T47D (cell line): Measurements from ENCODE around the gene MCTP2.
A peak's percentile ranks its signal among the peaks of the same experiment; 100 is the strongest.

Experiments
- DNase-seq, 2 experiments: peaks; one replicate each; pipeline versions ENCODE4 v3.0.0 to v3.0.0-alpha.2; 2011 to 2012; ENCODE audit warnings: low read depth in 1 of 2, low spot score in 1 of 2
- JUND ChIP-seq: IDR thresholded peaks from 2 replicates; pipeline ENCODE4 v1.6.1; 2012; ENCODE audit warnings: low read depth
- in situ Hi-C: cut with HindIII; loops from 2 replicates; pipeline ENCODE4 v1.10.0; 2016; ENCODE audit warnings: low sequenced_read_pairs, low pct_unique_long_range_greater_than_20kb

MCTP2 gene

DNA sequence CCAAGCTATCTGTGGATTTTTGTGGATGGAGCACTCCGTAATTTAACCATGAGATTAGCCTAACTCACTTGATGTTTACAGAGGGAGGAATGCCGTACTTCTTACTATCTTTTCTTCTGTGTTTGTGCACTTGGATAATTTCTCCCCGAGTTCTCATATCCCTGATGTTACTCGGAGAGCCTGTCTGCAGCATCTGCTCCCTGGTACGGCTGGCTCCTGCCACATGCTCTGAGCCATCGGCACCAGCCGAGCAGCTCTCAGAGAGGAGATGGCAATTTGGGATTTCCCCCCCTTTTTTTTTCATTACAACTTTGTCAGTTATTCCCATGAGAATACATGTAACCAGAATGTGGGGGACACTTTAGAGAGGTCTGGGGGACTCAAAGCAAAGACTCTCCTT lies 155.0 kb downstream of the MCTP2 start:
- no peak for DNase-seq
- in situ Hi-C loops, result no loop called here
- TF ChIP-seq JUND, result no peak

DNA sequence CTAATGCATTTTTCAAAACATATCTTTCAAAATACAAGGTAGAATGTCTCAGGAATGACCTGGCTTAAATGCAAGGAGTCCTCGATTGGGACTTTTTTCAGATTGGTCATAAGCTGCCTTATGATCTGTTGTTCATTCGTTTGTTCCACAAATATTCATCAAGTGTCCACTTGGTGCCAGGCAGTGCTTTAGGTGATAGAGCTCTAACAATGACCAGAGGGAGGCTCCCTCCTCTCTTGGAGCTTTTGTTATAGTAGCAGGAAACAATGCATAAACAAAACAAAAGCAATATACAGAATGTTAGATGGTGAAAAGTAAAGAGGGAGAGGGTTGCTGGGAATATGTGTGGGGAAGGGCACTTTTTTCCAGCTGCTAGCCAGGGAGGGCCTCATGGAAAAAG lies 156.1 kb downstream of the MCTP2 start:
- no peak for TF ChIP-seq JUND
- DNase-seq, result no peak
- in situ Hi-C loops, result no loop called here

DNA sequence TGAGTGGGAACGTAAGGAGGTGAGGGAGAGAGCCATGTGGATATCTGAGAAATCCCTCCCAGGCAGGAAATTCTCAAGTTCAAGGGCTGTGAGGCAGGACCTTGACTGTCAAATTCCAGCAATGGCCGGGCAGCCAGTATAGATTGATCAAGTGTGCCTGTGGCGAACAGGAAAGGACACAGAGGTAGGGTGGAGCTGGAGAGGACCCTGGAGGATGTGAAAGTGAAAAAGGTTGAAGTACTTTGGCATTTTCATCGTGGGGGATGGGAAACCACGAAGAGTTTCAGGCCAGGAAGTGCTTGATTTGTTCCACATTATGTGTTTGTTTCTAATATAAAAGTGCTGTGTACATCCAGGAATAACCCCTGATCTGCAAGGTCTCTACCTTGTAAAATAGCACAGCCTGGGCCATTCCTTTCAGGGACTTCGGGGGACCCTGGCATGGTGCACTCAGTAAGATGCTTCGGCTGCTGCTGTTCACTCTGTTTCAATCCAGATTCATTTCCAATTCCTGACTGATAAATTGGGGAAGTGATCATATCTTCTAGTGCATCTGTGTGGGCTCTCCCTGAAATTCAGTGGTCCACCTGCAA lies 156.6 kb downstream of the MCTP2 start:
- in situ Hi-C loops, result no loop called here
- no peak for DNase-seq
- no peak for TF ChIP-seq JUND

DNA sequence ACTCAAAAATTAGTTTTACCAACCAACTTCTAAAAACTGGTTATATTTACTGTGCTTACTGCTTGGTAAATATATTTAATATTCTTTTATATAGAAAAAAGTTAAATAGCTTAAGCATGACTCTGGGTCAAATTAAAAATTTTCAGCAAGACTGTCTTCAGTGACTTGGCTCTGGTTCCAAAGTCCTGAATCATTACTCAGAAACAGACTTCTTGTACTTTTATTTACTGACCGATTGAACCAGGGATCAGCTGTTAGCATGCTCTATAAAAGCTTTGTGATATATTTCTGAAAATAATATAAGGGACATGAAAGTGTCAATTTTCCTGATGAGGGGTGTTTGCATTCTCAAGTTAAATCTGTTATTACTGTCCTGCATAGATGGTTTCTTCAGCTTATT lies 164.3 kb downstream of the MCTP2 start:
- DNase-seq, result no peak
- in situ Hi-C loops, result no loop called here
- no peak for TF ChIP-seq JUND

DNA sequence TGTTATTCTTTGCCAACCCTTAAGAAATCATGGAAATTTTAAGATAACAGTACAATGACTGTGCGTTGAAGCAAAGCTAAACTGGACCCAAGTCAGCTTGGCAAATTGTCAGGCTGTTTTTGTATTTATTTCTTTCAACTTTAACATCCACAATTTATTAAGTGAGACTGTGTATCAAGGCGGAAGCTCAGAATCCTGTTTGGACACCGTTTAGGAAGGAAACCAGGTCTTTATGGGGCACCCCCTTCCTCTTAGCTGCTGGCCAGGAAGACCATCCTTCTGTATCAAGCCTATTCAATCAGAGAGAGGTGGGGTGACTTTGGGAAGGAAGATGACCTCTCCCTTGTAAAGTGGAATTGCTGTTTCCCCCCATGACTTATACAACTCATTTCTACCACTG lies 166.0 kb downstream of the MCTP2 start:
- no peak for DNase-seq
- TF ChIP-seq JUND, result no peak
- in situ Hi-C loops, result no loop called here

DNA sequence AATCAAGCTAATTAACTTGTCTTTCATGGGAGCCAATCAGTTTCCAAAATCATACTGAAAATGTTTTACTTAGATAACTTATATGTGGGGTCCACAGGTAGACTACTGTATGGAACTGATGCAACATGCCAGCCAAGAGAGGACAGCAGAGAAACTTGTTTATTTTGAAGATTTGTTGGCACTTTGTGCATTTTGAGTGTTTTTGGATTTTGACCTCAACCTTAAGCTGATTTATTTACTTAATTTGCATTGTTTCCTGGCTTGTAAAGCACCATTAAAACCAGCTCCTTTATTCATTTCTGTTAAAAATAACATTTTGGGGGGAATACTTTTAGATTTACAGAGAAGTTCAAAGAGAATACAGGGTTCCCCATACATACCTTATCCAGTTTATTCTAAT lies 166.6 kb downstream of the MCTP2 start:
- in situ Hi-C loops, result no loop called here
- TF ChIP-seq JUND, result no peak
- no peak for DNase-seq

DNA sequence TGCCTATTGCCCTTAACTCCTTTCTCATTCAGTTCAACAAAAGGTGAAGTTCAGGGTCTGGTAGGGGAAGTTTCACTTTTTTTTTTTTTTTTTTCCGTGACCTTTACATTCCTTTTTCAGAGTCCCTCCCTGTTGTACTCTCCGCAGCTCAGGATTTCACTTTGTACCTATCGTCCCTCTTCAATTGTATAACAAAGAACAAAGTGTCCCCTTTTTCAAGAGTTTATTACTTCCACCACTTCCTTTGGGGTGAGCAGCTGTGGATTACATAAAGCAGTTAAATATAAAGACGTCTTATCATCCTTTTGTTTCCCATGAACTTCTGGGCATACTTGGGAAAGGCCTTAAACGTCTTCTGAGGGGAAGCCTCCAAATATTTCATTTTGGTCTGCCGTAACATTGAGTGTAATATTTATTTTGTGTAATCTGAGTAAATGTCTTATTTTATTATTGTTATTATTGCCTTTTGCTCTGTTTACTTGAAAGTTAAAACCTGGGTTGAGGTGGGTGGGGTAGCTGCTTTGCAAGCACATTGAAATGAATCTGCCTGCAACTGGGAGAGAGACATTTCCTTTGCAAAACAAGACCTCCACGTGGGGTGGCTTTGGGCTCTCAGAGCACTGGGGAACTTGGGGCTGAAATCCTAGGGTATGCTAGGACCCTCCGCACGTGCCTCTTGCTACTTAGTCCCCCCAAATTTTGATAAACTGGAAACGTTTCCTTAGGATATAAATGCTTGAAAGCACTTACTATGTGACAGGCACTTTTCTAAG lies 169.4 kb downstream of the MCTP2 start:
- DNase-seq, result no peak
- no peak for TF ChIP-seq JUND
- in situ Hi-C loops, result no loop called here

DNA sequence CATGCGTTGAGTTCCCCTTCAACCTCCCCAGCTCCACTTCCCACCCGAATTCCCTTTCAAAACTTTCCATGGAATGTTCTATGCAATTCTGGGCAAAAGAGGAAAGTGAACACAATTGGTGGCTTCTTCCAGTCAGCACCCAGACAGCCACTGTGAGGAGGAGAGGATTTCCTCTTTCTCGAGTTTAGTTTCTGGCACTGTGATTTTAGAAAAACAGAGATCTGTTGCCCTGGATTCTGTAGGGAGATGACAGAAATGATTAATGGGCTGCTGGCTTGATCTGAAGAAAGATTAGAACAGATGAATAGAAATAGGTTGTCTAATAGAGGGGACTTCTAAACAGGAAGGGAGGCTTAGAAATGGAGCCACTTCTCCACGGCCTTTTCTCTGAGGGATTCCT lies 172.0 kb downstream of the MCTP2 start:
- no peak for DNase-seq
- in situ Hi-C loops, result no loop called here
- TF ChIP-seq JUND, result no peak

DNA sequence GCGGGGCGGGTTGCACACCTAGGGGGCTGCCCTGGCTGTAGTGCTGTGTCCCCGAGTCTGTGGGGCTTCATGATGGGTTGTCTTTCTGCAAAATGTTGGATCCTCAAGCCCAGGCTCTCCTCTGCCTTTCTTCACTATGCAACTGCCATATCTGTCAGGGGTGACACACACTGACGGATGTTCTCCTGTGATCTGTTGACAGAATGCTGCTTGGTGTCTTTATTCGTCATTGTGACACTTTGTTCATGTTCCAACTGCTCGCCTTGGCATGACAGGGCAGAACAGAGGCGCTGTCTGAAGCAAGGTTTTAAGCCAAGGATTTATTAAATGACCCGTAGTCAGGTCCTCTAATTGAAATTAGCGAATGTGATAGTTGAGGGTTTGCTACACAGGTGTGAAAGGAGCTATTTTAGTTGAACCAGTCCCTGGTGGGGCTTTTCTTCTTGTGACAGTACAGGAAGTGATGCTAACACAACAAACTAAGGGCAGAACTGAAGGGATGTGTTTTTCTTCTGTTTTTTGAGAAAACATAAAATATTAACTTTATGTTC lies 173.4 kb downstream of the MCTP2 start:
- DNase-seq, result no peak
- in situ Hi-C loops, result no loop called here
- no peak for TF ChIP-seq JUND

DNA sequence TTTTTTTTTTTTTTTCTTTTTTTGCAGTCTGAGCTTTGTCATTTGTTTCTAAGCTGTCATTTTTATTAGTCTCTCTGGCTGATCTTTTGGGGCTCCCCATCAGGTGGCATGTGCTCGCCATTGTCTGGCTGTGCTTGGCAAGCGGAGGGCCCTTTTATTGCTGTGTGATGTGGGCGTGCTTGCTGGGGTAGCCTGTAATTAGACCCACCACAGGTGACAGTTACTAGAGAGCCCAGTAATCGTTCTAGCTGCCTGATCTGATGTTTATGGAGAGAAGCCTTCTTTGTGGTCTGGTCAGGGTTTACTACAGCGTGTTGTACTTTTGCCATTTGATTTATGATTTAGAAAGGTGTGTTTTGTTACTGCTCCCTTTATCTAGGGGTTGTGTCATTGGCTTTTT lies 179.9 kb downstream of the MCTP2 start:
- TF ChIP-seq JUND, result no peak
- in situ Hi-C loops, result no loop called here
- DNase-seq, result no peak

DNA sequence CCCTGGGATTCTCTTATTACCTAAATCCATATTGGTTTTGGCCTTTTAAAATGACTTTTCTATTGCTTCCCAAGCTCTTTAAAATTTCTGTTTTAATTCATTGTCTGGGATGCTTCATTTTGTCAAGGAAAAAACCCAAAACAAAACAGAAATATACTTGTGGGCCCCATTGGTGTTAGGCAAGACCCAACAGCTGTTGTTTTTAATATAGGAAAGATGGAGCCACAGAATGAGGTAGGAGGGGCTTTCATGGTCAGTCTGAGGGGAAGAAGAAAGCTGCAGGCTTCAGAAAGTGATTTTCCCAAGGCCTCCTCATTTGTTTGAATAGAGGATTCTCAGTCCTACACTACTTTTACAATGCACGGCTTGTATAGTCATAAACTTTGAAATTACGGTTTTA lies 180.5 kb downstream of the MCTP2 start:
- no peak for TF ChIP-seq JUND
- in situ Hi-C loops, result no loop called here
- DNase-seq, result no peak

DNA sequence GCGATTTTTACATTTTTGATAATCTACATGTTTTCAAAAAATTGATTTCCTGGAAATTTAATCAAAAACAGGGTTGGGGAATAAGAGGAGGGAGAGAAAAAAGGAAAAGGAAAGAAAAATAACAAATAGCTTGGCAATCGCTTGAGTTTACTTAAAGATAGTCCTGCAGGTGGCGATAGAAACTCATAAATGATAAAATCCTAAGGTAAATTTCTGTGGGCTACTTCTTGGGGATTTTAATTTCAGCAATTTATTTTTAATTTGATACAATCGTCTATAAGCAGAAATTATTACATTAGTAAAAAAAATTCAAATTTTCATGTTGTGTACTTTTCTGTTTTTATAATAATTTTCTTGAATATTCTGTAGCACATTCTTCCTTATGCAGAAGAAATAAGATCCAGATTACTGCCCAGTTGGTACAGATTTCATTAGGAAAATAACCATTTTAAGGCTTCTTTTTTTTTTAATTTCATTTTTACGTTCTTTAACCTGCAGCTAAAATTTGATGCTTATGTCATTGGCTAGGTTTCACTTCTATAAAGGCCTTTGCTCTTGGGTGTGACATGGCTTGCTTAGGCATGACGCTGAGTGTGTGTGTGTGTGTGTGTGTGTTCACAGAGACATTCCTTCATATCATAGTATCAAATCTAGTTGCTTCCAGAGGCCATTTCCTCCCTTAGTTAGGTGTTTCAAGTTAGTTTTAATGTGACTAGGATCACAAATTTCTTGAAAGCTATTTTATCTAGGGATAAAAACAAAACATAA lies 181.8 kb downstream of the MCTP2 start:
- in situ Hi-C loops, result no loop called here
- peak; percentile 4 to 36 for DNase-seq
- TF ChIP-seq JUND, result no peak

DNA sequence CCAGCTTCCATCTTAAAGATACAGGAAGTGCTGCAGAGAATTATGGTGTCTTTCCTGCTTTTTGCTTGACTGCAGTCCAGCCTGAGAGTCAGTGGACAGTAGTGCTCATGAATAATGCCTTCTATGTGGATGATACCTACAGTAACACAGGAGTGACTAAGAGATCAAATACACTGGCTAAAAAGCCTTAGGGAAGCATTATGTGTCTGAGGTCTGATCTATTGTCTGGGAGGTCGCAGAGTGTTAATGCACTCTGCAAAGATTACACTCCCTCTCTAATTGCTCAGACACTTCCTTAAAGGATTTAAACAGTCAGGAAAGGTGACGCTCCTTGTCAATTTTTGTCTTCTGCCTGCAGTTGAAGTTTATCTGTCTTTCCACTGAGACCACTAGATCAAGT lies 183.6 kb downstream of the MCTP2 start:
- DNase-seq, result no peak
- TF ChIP-seq JUND, result no peak
- in situ Hi-C loops, result no loop called here

DNA sequence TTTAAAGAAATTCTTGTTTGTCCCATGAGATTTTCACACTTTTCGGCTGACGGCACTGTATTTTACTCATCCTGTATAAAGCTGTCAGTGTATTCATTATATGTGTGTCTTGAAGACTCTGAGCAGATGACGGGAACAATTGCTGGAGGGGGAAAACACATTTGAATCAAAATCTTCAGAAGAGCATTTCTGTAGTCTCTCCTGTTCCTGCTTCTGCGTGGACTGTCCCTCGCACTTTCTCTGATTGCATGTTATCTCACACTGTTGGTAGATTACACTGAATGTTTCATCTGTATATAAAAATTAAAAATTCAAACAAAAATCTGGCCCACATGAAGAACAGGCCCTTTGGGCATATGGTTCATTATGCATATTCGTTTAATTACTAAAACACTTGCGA lies 184.9 kb downstream of the MCTP2 start:
- in situ Hi-C loops, result no loop called here
- DNase-seq, result no peak
- TF ChIP-seq JUND, result no peak
